Measurements from ENCODE around the gene KCNQ5. TPM values are rescaled to one million over a fixed set of nuclear protein-coding genes. Genes with fewer than 3 reads are reported as not detected.
A peak's percentile ranks its signal among the peaks of the same experiment; 100 is the strongest.

Gene KCNQ5
- total RNA-seq, 1 donor from 2014 or later, result not detected

DNA sequence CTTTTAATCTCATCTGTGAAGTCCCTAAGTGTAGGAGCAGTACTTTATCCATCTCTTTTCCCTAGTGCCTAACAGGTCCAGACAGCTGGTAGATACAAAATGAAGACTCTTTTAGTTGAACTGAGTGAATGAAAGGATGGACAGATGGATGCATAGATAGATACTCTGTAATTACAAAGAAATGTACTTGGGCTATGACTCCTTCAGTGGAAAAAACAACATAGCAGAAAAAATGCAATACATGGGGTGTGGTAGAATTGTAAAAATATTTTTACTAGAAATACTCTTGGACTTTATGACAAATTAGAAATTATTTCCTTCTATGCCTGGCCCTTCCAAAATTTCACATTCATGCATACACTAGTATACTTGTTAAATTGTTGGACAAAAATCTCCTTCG is 29.3 kb downstream of the KCNQ5 start:
- Mint-ChIP-seq H3K27ac (no peak overlapping the region), H3K4me3 (no peak overlapping the region), H3K36me3 (no peaks in the 10 kb centered on the region), H3K9me3 (no peaks in the 10 kb centered on the region), H3K4me1 (peaks cover 11% of the 10 kb centered on the region), H3K27me3 (ENCODE audit: insufficient read depth, low read depth) (peaks cover 2% of the 10 kb centered on the region)
- no peak overlapping the region for H3K9ac ChIP-seq
- H3F3A ChIP-seq (ENCODE audit: low read depth), result no peaks in the 10 kb centered on the region
- H3K4me1 ChIP-seq, result peaks cover 12% of the 10 kb centered on the region
- no peak overlapping the region for H3K27ac ChIP-seq
- TF ChIP-seq EZH2phosphoT487 (IDR thresholded peaks at IDR 0.05), result no peak
- TF ChIP-seq, protein P1, sequence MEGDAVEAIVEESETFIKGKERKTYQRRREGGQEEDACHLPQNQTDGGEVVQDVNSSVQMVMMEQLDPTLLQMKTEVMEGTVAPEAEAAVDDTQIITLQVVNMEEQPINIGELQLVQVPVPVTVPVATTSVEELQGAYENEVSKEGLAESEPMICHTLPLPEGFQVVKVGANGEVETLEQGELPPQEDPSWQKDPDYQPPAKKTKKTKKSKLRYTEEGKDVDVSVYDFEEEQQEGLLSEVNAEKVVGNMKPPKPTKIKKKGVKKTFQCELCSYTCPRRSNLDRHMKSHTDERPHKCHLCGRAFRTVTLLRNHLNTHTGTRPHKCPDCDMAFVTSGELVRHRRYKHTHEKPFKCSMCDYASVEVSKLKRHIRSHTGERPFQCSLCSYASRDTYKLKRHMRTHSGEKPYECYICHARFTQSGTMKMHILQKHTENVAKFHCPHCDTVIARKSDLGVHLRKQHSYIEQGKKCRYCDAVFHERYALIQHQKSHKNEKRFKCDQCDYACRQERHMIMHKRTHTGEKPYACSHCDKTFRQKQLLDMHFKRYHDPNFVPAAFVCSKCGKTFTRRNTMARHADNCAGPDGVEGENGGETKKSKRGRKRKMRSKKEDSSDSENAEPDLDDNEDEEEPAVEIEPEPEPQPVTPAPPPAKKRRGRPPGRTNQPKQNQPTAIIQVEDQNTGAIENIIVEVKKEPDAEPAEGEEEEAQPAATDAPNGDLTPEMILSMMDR (IDR thresholded peaks at IDR 0.05), result no peak
- no peak for TF ChIP-seq EZH2 (IDR thresholded peaks at IDR 0.05)
- no peak overlapping the region for H3K4me2 ChIP-seq
- no peak overlapping the region for H3K4me3 ChIP-seq
- H3K9me3 ChIP-seq (ENCODE audit: low read depth), result no peaks in the 10 kb centered on the region
- no peaks in the 10 kb centered on the region for H3K36me3 ChIP-seq
- no peak overlapping the region for H2AFZ ChIP-seq (replicated peaks)
- H4K20me1 ChIP-seq (ENCODE audit: low read depth), result no peaks in the 10 kb centered on the region
- no peak for DNase-seq (ENCODE audit: low spot score)
- H3K27me3 ChIP-seq, result no peaks in the 10 kb centered on the region
- no peaks in the 10 kb centered on the region for H3K79me2 ChIP-seq (ENCODE audit: low read depth)

DNA sequence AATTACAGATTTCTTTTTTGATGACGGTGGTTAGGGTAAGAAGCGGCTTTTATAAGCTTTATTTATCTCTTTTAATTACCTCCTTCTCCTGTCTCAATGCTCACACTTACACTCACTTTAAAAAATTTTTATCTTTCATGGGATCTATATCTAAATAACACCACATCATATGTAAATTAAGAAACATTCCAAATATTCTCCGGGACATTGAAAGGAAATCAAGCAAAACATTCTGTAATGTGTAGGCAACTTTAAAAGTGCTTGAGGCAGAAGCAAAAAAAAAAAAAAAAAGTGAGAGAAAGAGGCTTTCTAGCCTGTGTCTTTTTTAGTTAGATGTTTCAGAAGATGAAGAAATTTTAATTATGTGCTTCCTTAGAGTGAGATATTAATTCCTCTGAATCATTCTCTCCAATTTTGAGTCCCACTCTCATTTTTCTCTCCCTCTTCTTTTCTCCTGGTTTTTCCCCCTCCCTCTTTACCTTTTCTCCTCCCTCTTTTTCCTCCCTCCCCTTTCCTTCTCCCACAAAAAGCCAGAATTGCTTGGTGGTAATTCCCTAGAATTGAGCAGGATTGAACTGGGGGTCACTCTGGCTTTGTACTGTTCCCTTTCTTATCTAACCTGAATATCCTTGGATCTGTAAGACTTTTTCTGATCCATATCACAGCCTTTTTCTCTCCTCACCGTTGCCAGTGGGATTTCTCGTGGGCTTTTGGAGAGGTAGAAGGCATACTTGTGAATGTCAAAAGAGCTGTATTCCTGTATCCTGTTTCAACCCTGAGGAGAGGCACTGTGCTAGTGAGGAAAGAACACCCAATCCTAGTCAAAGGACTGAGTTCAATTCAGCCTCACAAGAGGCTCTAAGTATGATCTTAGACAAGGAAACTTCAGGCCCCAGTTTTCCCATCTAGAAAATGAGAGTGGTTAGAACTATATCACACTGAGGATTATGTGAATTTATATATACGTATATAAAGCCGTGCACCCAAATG is 30.4 kb downstream of the KCNQ5 start:
- Mint-ChIP-seq H3K27me3 (ENCODE audit: insufficient read depth, low read depth) (peaks cover 2% of the 10 kb centered on the region), H3K4me3 (no peak overlapping the region), H3K36me3 (no peaks in the 10 kb centered on the region), H3K9me3 (no peaks in the 10 kb centered on the region), H3K27ac (no peak overlapping the region), H3K4me1 (peaks cover 11% of the 10 kb centered on the region)
- Histone ChIP-seq H3K27me3 (no peaks in the 10 kb centered on the region), H3K36me3 (no peaks in the 10 kb centered on the region), H4K20me1 (ENCODE audit: low read depth) (no peaks in the 10 kb centered on the region), H3K4me1 (peaks cover 12% of the 10 kb centered on the region), H3K9me3 (ENCODE audit: low read depth) (no peaks in the 10 kb centered on the region), H2AFZ (replicated peaks) (peak overlapping the region; percentile 81), H3K79me2 (ENCODE audit: low read depth) (no peaks in the 10 kb centered on the region), H3K9ac (no peak overlapping the region), H3K4me3 (no peak overlapping the region), H3F3A (ENCODE audit: low read depth) (no peaks in the 10 kb centered on the region), H3K27ac (peak overlapping the region; percentile 45), H3K4me2 (peak overlapping the region; percentile 27)
- TF ChIP-seq EZH2 (IDR thresholded peaks at IDR 0.05), result no peak
- TF ChIP-seq, protein P1 (IDR thresholded peaks at IDR 0.05), result no peak
- no peak for TF ChIP-seq EZH2phosphoT487 (IDR thresholded peaks at IDR 0.05)
- no peak for DNase-seq (ENCODE audit: low spot score)

DNA sequence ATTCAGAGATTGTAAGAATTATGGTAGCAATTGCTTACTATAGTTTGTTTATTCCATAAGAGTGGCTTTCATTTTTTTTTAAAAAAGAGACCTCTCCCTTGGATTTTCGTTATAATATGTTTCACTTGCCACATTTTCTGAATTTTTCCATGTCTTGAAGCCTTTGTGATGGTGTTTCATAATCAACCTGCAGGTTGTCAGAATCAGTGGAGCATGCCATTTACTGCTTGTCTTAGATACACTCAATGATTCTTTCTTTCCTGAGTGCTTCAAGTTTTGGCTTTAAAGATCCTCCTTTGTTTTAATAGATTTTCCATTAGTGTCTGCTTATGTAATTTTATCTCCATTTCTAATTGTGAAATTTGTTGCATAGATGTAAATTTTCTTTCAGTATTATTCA is 31.2 kb downstream of the KCNQ5 start:
- H3K4me1 Mint-ChIP-seq, result peaks cover 11% of the 10 kb centered on the region
- H3K9ac ChIP-seq, result no peak overlapping the region
- peaks cover 2% of the 10 kb centered on the region for H3K27me3 Mint-ChIP-seq (ENCODE audit: insufficient read depth, low read depth)
- no peak overlapping the region for H3K27ac ChIP-seq
- no peak for DNase-seq (ENCODE audit: low spot score)
- no peak overlapping the region for H2AFZ ChIP-seq (replicated peaks)
- H3F3A ChIP-seq (ENCODE audit: low read depth), result no peaks in the 10 kb centered on the region
- H3K36me3 ChIP-seq, result no peaks in the 10 kb centered on the region
- no peaks in the 10 kb centered on the region for H3K79me2 ChIP-seq (ENCODE audit: low read depth)
- no peak overlapping the region for H3K27ac Mint-ChIP-seq
- H3K4me3 Mint-ChIP-seq, result no peak overlapping the region
- no peaks in the 10 kb centered on the region for H4K20me1 ChIP-seq (ENCODE audit: low read depth)
- TF ChIP-seq EZH2 (IDR thresholded peaks at IDR 0.05), result no peak
- TF ChIP-seq EZH2phosphoT487 (IDR thresholded peaks at IDR 0.05), result no peak
- TF ChIP-seq, protein P1 (IDR thresholded peaks at IDR 0.05), result no peak
- no peaks in the 10 kb centered on the region for H3K36me3 Mint-ChIP-seq
- no peaks in the 10 kb centered on the region for H3K9me3 ChIP-seq (ENCODE audit: low read depth)
- peaks cover 12% of the 10 kb centered on the region for H3K4me1 ChIP-seq
- no peak overlapping the region for H3K4me3 ChIP-seq
- H3K4me2 ChIP-seq, result peak overlapping the region; percentile 27
- H3K27me3 ChIP-seq, result no peaks in the 10 kb centered on the region
- no peaks in the 10 kb centered on the region for H3K9me3 Mint-ChIP-seq
